Lower lobe of right lung (tissue), 2 donors: ENCODE measurements around the gene NOC3L. TPM values are rescaled to one million over a fixed set of nuclear protein-coding genes. Genes with fewer than 3 reads are reported as not detected.
A peak's percentile ranks its signal among the peaks of the same experiment; 100 is the strongest.

Source experiments
- ATAC-seq, 2 donors: fragments of 200-7000 bp; cut with Tn5 transposase; one replicate each; pipeline ENCODE4 v1.9.1; 2020 to 2022; ENCODE audit warnings: mild to moderate bottlenecking in 2 of 2, moderate library complexity in 2 of 2
- DNase-seq: peaks from one replicate; pipeline ENCODE4 v3.0.0-alpha.2; 2020
- H3K27ac ChIP-seq: fragments of 200-600 bp; one replicate; pipeline ENCODE4 v1.8.0; 2022
- H3K27me3 ChIP-seq: fragments of 200-600 bp; one replicate; pipeline ENCODE4 v1.8.0; 2022; ENCODE audit warnings: low read depth
- H3K36me3 ChIP-seq: fragments of 200-600 bp; one replicate; pipeline ENCODE4 v1.8.0; 2022; ENCODE audit warnings: mild to moderate bottlenecking
- H3K4me1 ChIP-seq: fragments of 200-600 bp; one replicate; pipeline ENCODE4 v1.8.0; 2022
- H3K4me3 ChIP-seq: fragments of 200-600 bp; one replicate; pipeline ENCODE4 v1.8.0; 2022; ENCODE audit warnings: mild to moderate bottlenecking
- H3K9me3 ChIP-seq: fragments of 200-600 bp; one replicate; pipeline ENCODE4 v1.8.0; 2022
- CTCF ChIP-seq: fragments of 200-600 bp; IDR thresholded peaks from one replicate; pipeline ENCODE4 v1.8.0; 2022; ENCODE audit warnings: antibody characterized with exemption, mild to moderate bottlenecking
- intact Hi-C: fragments of 100-400 bp; cut with DNase I; formaldehyde crosslinking; loops from one replicate; pipeline ENCODE4 v1.11.0; 2022
- total RNA-seq: library from RNA; stranded (reverse); fragmentation: NEBNext Ultra II Directional; extraction: Animal tissue kit (Norgen Biotek cat#: 25700); gene quantifications from one replicate; pipeline ENCODE4 v1.2.1, GENCODE V29; 2021
- donor health status: DM: no; HTN: yes; CAD: no; lungs with severe emphysema.

NOC3L gene
- total RNA-seq, 1 donor from 2014 or later, result 13.9 TPM

- no peak for TF ChIP-seq CTCF
- DNase-seq (no peak), ATAC-seq (no peak)
- intact Hi-C loops, result no loop called here
- Histone ChIP-seq H3K27me3 (no peaks in the 10 kb centered on the region), H3K4me1 (no peaks in the 10 kb centered on the region), H3K36me3 (peaks cover 62% of the 10 kb centered on the region), H3K9me3 (no peaks in the 10 kb centered on the region), H3K27ac (peak overlapping the region; percentile 34), H3K4me3 (no peak overlapping the region)
Observed at GRCh38 chr10:94328613-94329012, 34.1 kb downstream of the NOC3L start.

- Histone ChIP-seq H3K36me3 (peaks cover 62% of the 10 kb centered on the region), H3K9me3 (no peaks in the 10 kb centered on the region), H3K27ac (peak overlapping the region; percentile 34), H3K4me3 (no peak overlapping the region), H3K27me3 (no peaks in the 10 kb centered on the region), H3K4me1 (no peaks in the 10 kb centered on the region)
- intact Hi-C loops, result no loop called here
- no peak for TF ChIP-seq CTCF
- no peak for ATAC-seq
- no peak for DNase-seq
Observed at GRCh38 chr10:94327649-94328048, 35.1 kb downstream of the NOC3L start.

GRCh38 chr10:94324609-94325233 is 38.0 kb downstream of the NOC3L start:
- Histone ChIP-seq H3K27ac (no peak overlapping the region), H3K9me3 (no peaks in the 10 kb centered on the region), H3K4me3 (no peak overlapping the region), H3K27me3 (no peaks in the 10 kb centered on the region), H3K4me1 (no peaks in the 10 kb centered on the region), H3K36me3 (peaks cover 57% of the 10 kb centered on the region)
- intact Hi-C loops, result loop anchor here (5.0 kb wide), 1 partner anchor 407 kb away; no protein-coding TSS in a partner anchor
- no peak for TF ChIP-seq CTCF
- DNase-seq (no peak), ATAC-seq (peak; percentile 67 to 70)

- Histone ChIP-seq H3K27me3 (no peaks in the 10 kb centered on the region), H3K4me1 (no peaks in the 10 kb centered on the region), H3K36me3 (peaks cover 43% of the 10 kb centered on the region), H3K27ac (no peak overlapping the region), H3K9me3 (no peaks in the 10 kb centered on the region), H3K4me3 (no peak overlapping the region)
- peak; percentile 89 for TF ChIP-seq CTCF
- intact Hi-C loops, result loop anchor here (5.0 kb wide), 1 partner anchor 403 kb away; no protein-coding TSS in a partner anchor
- DNase-seq, result peak; percentile 61
- ATAC-seq, result peak; percentile 44 to 53
Observed at GRCh38 chr10:94320285-94320914, 42.3 kb downstream of the NOC3L start.

- Histone ChIP-seq H3K4me3 (no peak overlapping the region), H3K27me3 (no peaks in the 10 kb centered on the region), H3K4me1 (no peaks in the 10 kb centered on the region), H3K9me3 (no peaks in the 10 kb centered on the region), H3K27ac (no peak overlapping the region), H3K36me3 (peaks cover 5% of the 10 kb centered on the region)
- no peak for ATAC-seq
- intact Hi-C loops, result no loop called here
- no peak for DNase-seq
- no peak for TF ChIP-seq CTCF
Observed at GRCh38 chr10:94316560-94316959, 46.2 kb downstream of the NOC3L start.
